Thymus (tissue), 11 donors: ENCODE measurements around the gene ARHGAP4. TPM values are rescaled to one million over a fixed set of nuclear protein-coding genes. Genes with fewer than 3 reads are reported as not detected.

Experiments used
- DNase-seq, 9 donors: peaks; one replicate each; pipeline ENCODE4 v3.0.0-alpha.2; 2013; ENCODE audit warnings: low spot score in 9 of 9, low read depth in 6 of 9, missing footprints in 1 of 9
- H3K27ac ChIP-seq, 2 donors: one replicate each; pipeline ENCODE4 v1.5.1; 2013; ENCODE audit warnings: control low read depth in 1 of 2, low read depth in 1 of 2, low read length in 1 of 2, mild to moderate bottlenecking in 1 of 2, moderate library complexity in 1 of 2
- H3K27me3 ChIP-seq, 2 donors: one replicate each; pipeline ENCODE4 v1.5.1; 2013; ENCODE audit warnings: low read length in 1 of 2; ENCODE audit not compliant: control insufficient read depth in 2 of 2, insufficient read depth in 1 of 2
- H3K36me3 ChIP-seq, 2 donors: one replicate each; pipeline ENCODE4 v1.5.1; 2013; ENCODE audit warnings: low read length in 1 of 2, mild to moderate bottlenecking in 1 of 2, moderate library complexity in 1 of 2; ENCODE audit not compliant: control insufficient read depth in 2 of 2, insufficient read depth in 2 of 2
- H3K4me1 ChIP-seq, 2 donors: one replicate each; pipeline ENCODE4 v1.5.1; 2013; ENCODE audit warnings: low read length in 2 of 2; ENCODE audit not compliant: control insufficient read depth in 2 of 2, insufficient read depth in 2 of 2
- H3K4me3 ChIP-seq, 2 donors: one replicate each; pipeline ENCODE4 v1.5.1; 2013; ENCODE audit warnings: low read length in 2 of 2, control low read depth in 1 of 2, mild to moderate bottlenecking in 1 of 2
- H3K9me3 ChIP-seq, 2 donors: one replicate each; pipeline ENCODE4 v1.5.1; 2013; ENCODE audit warnings: low read length in 1 of 2, mild to moderate bottlenecking in 1 of 2; ENCODE audit not compliant: control insufficient read depth in 2 of 2, insufficient read depth in 1 of 2
- WGBS: extraction: QIAGEN DNeasy Blood & Tissue Kit; methylation state at CpG from one replicate; pipeline ENCODE4 v1.1.7; 2013; 5-methylcytosine and 5-hydroxymethylcytosine counted together
- polyA plus RNA-seq: library from polyadenylated mRNA; stranded (reverse); fragments of 200-250 nt; gene quantifications from one replicate; pipeline ENCODE4 v1.2.3, GENCODE V29; 2013
- total RNA-seq: library from RNA; stranded (reverse); fragments of 120-200 nt; gene quantifications from one replicate; pipeline ENCODE4 v1.2.4, GENCODE V29; 2013
- donor health status: healthy.

Gene ARHGAP4
- total and polyA plus RNA-seq, 2 donors: 139 to 481 TPM

GRCh38 chrX:153919281-153919680 is 6.8 kb downstream of the ARHGAP4 start:
- no peak overlapping the region for H3K27ac ChIP-seq
- H3K27me3 ChIP-seq: peaks cover 0 to 34% of the 10 kb centered on the region in 2 donors
- peaks cover 41 to 45% of the 10 kb centered on the region in 2 donors for H3K36me3 ChIP-seq
- H3K4me1 ChIP-seq: peaks cover 3 to 32% of the 10 kb centered on the region in 2 donors
- H3K4me3 ChIP-seq: no peak overlapping the region
- WGBS: 98% methylated on average over 13 of the region's 13 CpGs
- no peak for DNase-seq
- no peaks in the 10 kb centered on the region for H3K9me3 ChIP-seq

GRCh38 chrX:153917869-153918268 is 8.2 kb downstream of the ARHGAP4 start:
- no peak for DNase-seq
- 95% methylated on average over 6 of the region's 6 CpGs for WGBS
- peaks cover 0 to 35% of the 10 kb centered on the region in 2 donors for H3K27me3 ChIP-seq

GRCh38 chrX:153913701-153914100 is 12.4 kb downstream of the ARHGAP4 start:
- H3K27ac ChIP-seq: no peak overlapping the region
- no peaks in the 10 kb centered on the region for H3K9me3 ChIP-seq
- WGBS: over 99% methylated on average over 17 of the region's 17 CpGs
- no peak for DNase-seq
- H3K4me3 ChIP-seq: no peak overlapping the region
- peaks cover 0 to 16% of the 10 kb centered on the region in 2 donors for H3K27me3 ChIP-seq
- H3K4me1 ChIP-seq: peaks cover 0 to 5% of the 10 kb centered on the region in 2 donors
- H3K36me3 ChIP-seq: peaks cover 52 to 68% of the 10 kb centered on the region in 2 donors

More at GRCh38 chrX:153917869-153918268, 8.2 kb downstream of the ARHGAP4 start:
- H3K27ac ChIP-seq: no peak overlapping the region
- H3K4me3 ChIP-seq: no peak overlapping the region
- H3K4me1 ChIP-seq: peaks cover 3 to 19% of the 10 kb centered on the region in 2 donors
- no peaks in the 10 kb centered on the region for H3K9me3 ChIP-seq
- peaks cover 51 to 59% of the 10 kb centered on the region in 2 donors for H3K36me3 ChIP-seq

- no peaks in the 10 kb centered on the region for H3K9me3 ChIP-seq
- WGBS: 94% methylated on average over 16 of the region's 17 CpGs
- DNase-seq: no peak
- H3K36me3 ChIP-seq: peaks cover 51 to 68% of the 10 kb centered on the region in 2 donors
- H3K27me3 ChIP-seq: peaks cover 0 to 14% of the 10 kb centered on the region in 2 donors
- H3K27ac ChIP-seq: no peak overlapping the region
- H3K4me3 ChIP-seq: no peak overlapping the region
- H3K4me1 ChIP-seq: peaks cover 0 to 5% of the 10 kb centered on the region in 2 donors
These were observed 12.9 kb downstream of the ARHGAP4 start for GRCh38 chrX:153913211-153913610.

- peaks cover 0 to 5% of the 10 kb centered on the region in 2 donors for H3K4me1 ChIP-seq
- 42% methylated on average over 6 of the region's 6 CpGs for WGBS
- no peaks in the 10 kb centered on the region for H3K9me3 ChIP-seq
- H3K4me3 ChIP-seq: no peak overlapping the region
- peaks cover 45 to 65% of the 10 kb centered on the region in 2 donors for H3K36me3 ChIP-seq
- H3K27me3 ChIP-seq: peaks cover 0 to 10% of the 10 kb centered on the region in 2 donors
- no peak overlapping the region for H3K27ac ChIP-seq
- no peak for DNase-seq
These were observed 14.3 kb downstream of the ARHGAP4 start for GRCh38 chrX:153911798-153912197.

- DNase-seq: no peak
- 98% methylated on average over 22 of the region's 22 CpGs for WGBS
- no peak overlapping the region for H3K27ac ChIP-seq
- H3K27me3 ChIP-seq: peaks cover 0 to 10% of the 10 kb centered on the region in 2 donors
- H3K4me3 ChIP-seq: no peak overlapping the region
- peaks cover 0 to 5% of the 10 kb centered on the region in 2 donors for H3K4me1 ChIP-seq
- peaks cover 43 to 61% of the 10 kb centered on the region in 2 donors for H3K36me3 ChIP-seq
- no peaks in the 10 kb centered on the region for H3K9me3 ChIP-seq
These were observed 15.6 kb downstream of the ARHGAP4 start for GRCh38 chrX:153910446-153910845.

GRCh38 chrX:153909980-153910360 is 16.1 kb downstream of the ARHGAP4 start:
- no peak for DNase-seq

GRCh38 chrX:153909024-153909979 is 16.8 kb downstream of the ARHGAP4 start:
- H3K36me3 ChIP-seq: peaks cover 43 to 61% of the 10 kb centered on the region in 2 donors
- DNase-seq: no peak
- no peak overlapping the region for H3K4me3 ChIP-seq
- H3K9me3 ChIP-seq: no peaks in the 10 kb centered on the region
- 97% methylated on average over 37 of the region's 37 CpGs for WGBS
- peaks cover 0 to 10% of the 10 kb centered on the region in 2 donors for H3K27me3 ChIP-seq
- peaks cover 0 to 10% of the 10 kb centered on the region in 2 donors for H3K4me1 ChIP-seq
- no peak overlapping the region for H3K27ac ChIP-seq

More at GRCh38 chrX:153909980-153910360, 16.1 kb downstream of the ARHGAP4 start:
- Histone ChIP-seq H3K4me1 (peaks cover 0 to 6% of the 10 kb centered on the region in 2 donors), H3K36me3 (peaks cover 43 to 61% of the 10 kb centered on the region in 2 donors), H3K4me3 (no peak overlapping the region), H3K27me3 (peaks cover 0 to 10% of the 10 kb centered on the region in 2 donors), H3K9me3 (no peaks in the 10 kb centered on the region), H3K27ac (no peak overlapping the region)
- 99% methylated on average over 25 of the region's 25 CpGs for WGBS

GRCh38 chrX:153908219-153908860 is 17.7 kb downstream of the ARHGAP4 start:
- peaks cover 0 to 20% of the 10 kb centered on the region in 2 donors for H3K4me1 ChIP-seq
- H3K27me3 ChIP-seq: peaks cover 0 to 11% of the 10 kb centered on the region in 2 donors
- no peaks in the 10 kb centered on the region for H3K9me3 ChIP-seq
- 98% methylated on average over 23 of the region's 23 CpGs for WGBS
- no peak for DNase-seq
- H3K27ac ChIP-seq: no peak overlapping the region
- no peak overlapping the region for H3K4me3 ChIP-seq
- H3K36me3 ChIP-seq: peaks cover 37 to 51% of the 10 kb centered on the region in 2 donors
